DMS53 treated with DMSO at 0.1 percent for 48 hours (cell line): ENCODE results near the gene PTPRB.

Source experiments
- DNase-seq: peaks from one replicate; lab custom pipeline; 2025; ENCODE audit not compliant: unreplicated experiment; lab: John Stamatoyannopoulos, UW

Gene PTPRB

DNA sequence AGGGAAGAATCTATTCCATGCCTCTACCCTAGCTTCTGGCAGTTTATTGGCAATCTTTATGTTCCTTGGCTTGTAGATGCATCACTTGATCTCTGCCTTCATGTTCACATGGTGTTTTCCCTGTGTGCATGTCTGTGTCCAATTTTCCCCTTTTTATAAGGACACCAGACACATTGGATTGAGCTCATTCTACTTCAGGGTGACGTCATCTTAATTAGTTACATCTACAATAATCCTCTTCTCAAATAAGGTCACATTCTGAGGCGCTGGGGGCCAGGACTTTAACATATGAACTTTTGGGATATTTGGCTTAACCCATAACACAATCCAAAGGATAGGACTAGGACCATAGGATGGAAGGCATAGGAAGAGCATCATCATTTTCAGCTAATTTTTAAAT lies 169.8 kb downstream of the PTPRB start:
- DNase-seq: no peak

DNA sequence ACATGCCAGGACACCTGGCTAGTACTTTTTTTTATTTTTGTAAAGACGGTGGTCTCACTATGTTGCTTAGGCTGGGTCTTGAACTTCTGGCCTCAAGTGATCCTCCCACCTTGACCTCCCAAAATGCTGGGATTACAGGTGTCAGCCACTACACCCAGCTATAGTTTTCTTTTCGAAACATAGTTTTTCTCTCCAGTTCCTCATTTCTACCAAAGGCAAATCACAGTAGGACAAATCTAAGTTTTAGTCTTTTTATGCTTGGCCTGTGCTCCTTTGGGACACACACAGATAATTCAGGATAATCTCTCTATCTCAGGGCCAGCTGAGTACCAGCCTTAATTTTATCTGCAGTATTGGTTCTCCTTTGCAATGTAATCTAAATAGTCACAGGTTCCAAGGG lies 170.5 kb downstream of the PTPRB start:
- no peak for DNase-seq
